Hepatic stellate cell (primary cell): ENCODE measurements around the gene PLEKHA5.
"Not testable (repeated sequence)": the region's sequence is repeated elsewhere in the genome, so short reads cannot be mapped to it uniquely, and the experiment has no call there.

Experiments used
- DNase-seq: peaks from one replicate; pipeline ENCODE4 v3.0.0; 2011; ENCODE audit warnings: low spot score

PLEKHA5 gene

GRCh38 chr12:19129486-19130223 is at the start of gene PLEKHA5:
Gene PLEKHA5 (plus strand): TSS chr12:19129733. CDS start chr12:19129800, 67 bp downstream.
- peak; percentile 71 for DNase-seq

GRCh38 chr12:19080918-19081317 is 48.6 kb upstream of the PLEKHA5 start:
- DNase-seq = no peak

- no peak for DNase-seq
Measured at GRCh38 chr12:19082365-19082911, 47.1 kb upstream of the PLEKHA5 start.

GRCh38 chr12:19084547-19084946 is 45.0 kb upstream of the PLEKHA5 start:
- no peak for DNase-seq

GRCh38 chr12:19085090-19085489 is 44.4 kb upstream of the PLEKHA5 start:
- DNase-seq = no peak

- DNase-seq = no peak
Measured at GRCh38 chr12:19088606-19089005, 40.9 kb upstream of the PLEKHA5 start.

- DNase-seq = not testable (repeated sequence)
Measured at GRCh38 chr12:19092482-19092881, 37.1 kb upstream of the PLEKHA5 start.

GRCh38 chr12:19093218-19093617 is 36.3 kb upstream of the PLEKHA5 start:
- peak; percentile 53 for DNase-seq

- no peak for DNase-seq
Measured at GRCh38 chr12:19095331-19095730, 34.2 kb upstream of the PLEKHA5 start.

- peak; percentile 38 for DNase-seq
Measured at GRCh38 chr12:19095756-19096480, 33.6 kb upstream of the PLEKHA5 start.

GRCh38 chr12:19105463-19105862 is 24.1 kb upstream of the PLEKHA5 start:
- DNase-seq = no peak

GRCh38 chr12:19107750-19108149 is 21.8 kb upstream of the PLEKHA5 start:
- DNase-seq = no peak

GRCh38 chr12:19110221-19110940 is 19.2 kb upstream of the PLEKHA5 start:
- no peak for DNase-seq

- no peak for DNase-seq
Measured at GRCh38 chr12:19113464-19113863, 16.1 kb upstream of the PLEKHA5 start.

- DNase-seq = no peak
Measured at GRCh38 chr12:19115285-19115684, 14.2 kb upstream of the PLEKHA5 start.

GRCh38 chr12:19119440-19119839 is 10.1 kb upstream of the PLEKHA5 start:
- DNase-seq = no peak

- no peak for DNase-seq
Measured at GRCh38 chr12:19120795-19121194, 8.7 kb upstream of the PLEKHA5 start.

- DNase-seq = no peak
Measured at GRCh38 chr12:19121449-19122018, 8.0 kb upstream of the PLEKHA5 start.

GRCh38 chr12:19125325-19125724 is 4.2 kb upstream of the PLEKHA5 start:
- no peak for DNase-seq

- no peak for DNase-seq
Measured at GRCh38 chr12:19127270-19127669, 2.3 kb upstream of the PLEKHA5 start.

- DNase-seq = no peak
Measured at GRCh38 chr12:19128485-19128884, 1.0 kb upstream of the PLEKHA5 start.

GRCh38 chr12:19129122-19129485 is 429 bp upstream of the PLEKHA5 start:
- no peak for DNase-seq
